ENCODE results near the gene FOXO3. TPM values are rescaled to one million over a fixed set of nuclear protein-coding genes. Genes with fewer than 3 reads are reported as not detected.

The FOXO3 gene
- total and polyA plus RNA-seq, 2 of the 13 experiments (the other 11 are each of a cell fraction or from before 2014, with no cell fraction given), result 16.0 to 22.5 TPM

- TF ChIP-seq, protein P1, sequence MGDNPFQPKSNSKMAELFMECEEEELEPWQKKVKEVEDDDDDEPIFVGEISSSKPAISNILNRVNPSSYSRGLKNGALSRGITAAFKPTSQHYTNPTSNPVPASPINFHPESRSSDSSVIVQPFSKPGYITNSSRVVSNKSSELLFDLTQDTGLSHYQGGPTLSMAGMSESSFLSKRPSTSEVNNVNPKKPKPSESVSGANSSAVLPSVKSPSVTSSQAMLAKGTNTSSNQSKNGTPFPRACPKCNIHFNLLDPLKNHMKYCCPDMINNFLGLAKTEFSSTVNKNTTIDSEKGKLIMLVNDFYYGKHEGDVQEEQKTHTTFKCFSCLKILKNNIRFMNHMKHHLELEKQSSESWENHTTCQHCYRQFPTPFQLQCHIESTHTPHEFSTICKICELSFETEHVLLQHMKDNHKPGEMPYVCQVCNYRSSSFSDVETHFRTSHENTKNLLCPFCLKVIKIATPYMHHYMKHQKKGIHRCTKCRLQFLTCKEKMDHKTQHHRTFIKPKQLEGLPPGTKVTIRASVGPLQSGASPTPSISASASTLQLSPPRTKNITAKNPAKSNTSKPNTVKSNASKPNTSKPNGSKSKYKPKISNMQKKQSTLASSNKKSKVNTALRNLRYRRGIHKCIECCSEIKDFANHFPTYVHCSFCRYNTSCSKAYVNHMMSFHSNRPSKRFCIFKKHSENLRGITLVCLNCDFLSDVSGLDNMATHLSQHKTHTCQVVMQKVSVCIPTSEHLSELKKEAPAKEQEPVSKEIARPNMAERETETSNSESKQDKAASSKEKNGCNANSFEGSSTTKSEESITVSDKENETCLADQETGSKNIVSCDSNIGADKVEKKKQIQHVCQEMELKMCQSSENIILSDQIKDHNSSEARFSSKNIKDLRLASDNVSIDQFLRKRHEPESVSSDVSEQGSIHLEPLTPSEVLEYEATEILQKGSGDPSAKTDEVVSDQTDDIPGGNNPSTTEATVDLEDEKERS (CRISPR knock-in tag; IDR thresholded peaks at IDR 0.05), result 0 out of 2 replicates have a peak, but pooled peaks have one; percentile 70
- TF ChIP-seq RARG (CRISPR knock-in tag; IDR thresholded peaks at IDR 0.05; ENCODE audit: low read depth) (no peak), ZNF572 (CRISPR knock-in tag; IDR thresholded peaks at IDR 0.05) (0 out of 2 replicates have a peak, but pooled peaks have one; percentile 30), ZNF709 (CRISPR knock-in tag; IDR thresholded peaks at IDR 0.05) (no peak), RBM22 (optimal IDR thresholded peaks at IDR 0.05; ENCODE audit: low read length) (peak; percentile 17), ZNF232 (CRISPR knock-in tag; IDR thresholded peaks at IDR 0.05; ENCODE audit: borderline replicate concordance) (no peak), ATF7-NPFF (CRISPR knock-in tag; IDR thresholded peaks at IDR 0.05; ENCODE audit: low read depth) (no peak), NRL (CRISPR knock-in tag; IDR thresholded peaks at IDR 0.05; ENCODE audit: borderline replicate concordance) (no peak), ZNF562 (CRISPR knock-in tag; IDR thresholded peaks at IDR 0.05; ENCODE audit: borderline replicate concordance) (no peak)
- TF ChIP-seq, protein P2, sequence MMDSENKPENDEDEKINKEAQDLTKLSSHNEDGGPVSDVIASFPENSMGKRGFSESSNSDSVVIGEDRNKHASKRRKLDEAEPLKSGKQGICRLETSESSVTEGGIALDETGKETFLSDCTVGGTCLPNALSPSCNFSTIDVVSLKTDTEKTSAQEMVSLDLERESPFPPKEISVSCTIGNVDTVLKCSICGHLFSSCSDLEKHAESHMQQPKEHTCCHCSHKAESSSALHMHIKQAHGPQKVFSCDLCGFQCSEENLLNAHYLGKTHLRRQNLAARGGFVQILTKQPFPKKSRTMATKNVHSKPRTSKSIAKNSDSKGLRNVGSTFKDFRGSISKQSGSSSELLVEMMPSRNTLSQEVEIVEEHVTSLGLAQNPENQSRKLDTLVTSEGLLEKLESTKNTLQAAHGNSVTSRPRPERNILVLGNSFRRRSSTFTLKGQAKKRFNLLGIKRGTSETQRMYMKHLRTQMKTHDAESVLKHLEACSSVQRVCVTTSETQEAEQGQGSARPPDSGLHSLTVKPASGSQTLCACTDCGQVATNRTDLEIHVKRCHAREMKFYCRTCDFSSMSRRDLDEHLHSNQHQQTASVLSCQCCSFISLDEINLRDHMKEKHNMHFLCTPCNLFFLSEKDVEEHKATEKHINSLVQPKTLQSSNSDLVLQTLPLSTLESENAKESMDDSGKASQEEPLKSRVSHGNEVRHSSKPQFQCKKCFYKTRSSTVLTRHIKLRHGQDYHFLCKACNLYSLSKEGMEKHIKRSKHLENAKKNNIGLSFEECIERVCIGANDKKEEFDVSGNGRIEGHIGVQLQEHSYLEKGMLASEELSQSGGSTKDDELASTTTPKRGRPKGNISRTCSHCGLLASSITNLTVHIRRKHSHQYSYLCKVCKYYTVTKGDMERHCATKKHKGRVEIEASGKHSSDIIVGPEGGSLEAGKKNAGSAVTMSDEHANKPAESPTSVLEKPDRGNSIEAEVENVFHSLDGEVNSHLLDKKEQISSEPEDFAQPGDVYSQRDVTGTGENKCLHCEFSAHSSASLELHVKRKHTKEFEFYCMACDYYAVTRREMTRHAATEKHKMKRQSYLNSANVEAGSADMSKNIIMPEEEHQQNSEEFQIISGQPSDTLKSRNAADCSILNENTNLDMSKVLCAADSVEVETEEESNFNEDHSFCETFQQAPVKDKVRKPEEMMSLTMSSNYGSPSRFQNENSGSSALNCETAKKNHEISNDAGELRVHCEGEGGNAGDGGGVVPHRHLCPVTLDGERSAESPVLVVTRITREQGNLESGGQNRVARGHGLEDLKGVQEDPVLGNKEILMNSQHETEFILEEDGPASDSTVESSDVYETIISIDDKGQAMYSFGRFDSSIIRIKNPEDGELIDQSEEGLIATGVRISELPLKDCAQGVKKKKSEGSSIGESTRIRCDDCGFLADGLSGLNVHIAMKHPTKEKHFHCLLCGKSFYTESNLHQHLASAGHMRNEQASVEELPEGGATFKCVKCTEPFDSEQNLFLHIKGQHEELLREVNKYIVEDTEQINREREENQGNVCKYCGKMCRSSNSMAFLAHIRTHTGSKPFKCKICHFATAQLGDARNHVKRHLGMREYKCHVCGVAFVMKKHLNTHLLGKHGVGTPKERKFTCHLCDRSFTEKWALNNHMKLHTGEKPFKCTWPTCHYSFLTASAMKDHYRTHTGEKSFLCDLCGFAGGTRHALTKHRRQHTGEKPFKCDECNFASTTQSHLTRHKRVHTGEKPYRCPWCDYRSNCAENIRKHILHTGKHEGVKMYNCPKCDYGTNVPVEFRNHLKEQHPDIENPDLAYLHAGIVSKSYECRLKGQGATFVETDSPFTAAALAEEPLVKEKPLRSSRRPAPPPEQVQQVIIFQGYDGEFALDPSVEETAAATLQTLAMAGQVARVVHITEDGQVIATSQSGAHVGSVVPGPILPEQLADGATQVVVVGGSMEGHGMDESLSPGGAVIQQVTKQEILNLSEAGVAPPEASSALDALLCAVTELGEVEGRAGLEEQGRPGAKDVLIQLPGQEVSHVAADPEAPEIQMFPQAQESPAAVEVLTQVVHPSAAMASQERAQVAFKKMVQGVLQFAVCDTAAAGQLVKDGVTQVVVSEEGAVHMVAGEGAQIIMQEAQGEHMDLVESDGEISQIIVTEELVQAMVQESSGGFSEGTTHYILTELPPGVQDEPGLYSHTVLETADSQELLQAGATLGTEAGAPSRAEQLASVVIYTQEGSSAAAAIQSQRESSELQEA (CRISPR knock-in tag; IDR thresholded peaks at IDR 0.05; ENCODE audit: not compliant biosample characterization), result no peak
- TF ChIP-seq, protein P3, sequence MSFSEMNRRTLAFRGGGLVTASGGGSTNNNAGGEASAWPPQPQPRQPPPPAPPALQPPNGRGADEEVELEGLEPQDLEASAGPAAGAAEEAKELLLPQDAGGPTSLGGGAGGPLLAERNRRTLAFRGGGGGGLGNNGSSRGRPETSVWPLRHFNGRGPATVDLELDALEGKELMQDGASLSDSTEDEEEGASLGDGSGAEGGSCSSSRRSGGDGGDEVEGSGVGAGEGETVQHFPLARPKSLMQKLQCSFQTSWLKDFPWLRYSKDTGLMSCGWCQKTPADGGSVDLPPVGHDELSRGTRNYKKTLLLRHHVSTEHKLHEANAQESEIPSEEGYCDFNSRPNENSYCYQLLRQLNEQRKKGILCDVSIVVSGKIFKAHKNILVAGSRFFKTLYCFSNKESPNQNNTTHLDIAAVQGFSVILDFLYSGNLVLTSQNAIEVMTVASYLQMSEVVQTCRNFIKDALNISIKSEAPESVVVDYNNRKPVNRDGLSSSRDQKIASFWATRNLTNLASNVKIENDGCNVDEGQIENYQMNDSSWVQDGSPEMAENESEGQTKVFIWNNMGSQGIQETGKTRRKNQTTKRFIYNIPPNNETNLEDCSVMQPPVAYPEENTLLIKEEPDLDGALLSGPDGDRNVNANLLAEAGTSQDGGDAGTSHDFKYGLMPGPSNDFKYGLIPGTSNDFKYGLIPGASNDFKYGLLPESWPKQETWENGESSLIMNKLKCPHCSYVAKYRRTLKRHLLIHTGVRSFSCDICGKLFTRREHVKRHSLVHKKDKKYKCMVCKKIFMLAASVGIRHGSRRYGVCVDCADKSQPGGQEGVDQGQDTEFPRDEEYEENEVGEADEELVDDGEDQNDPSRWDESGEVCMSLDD (CRISPR knock-in tag; IDR thresholded peaks at IDR 0.05; ENCODE audit: borderline replicate concordance), result no peak
These were observed 1.8 kb downstream of the FOXO3 start (continued) for GRCh38 chr6:108562503-108562993.
